AG04449 (cell line): ENCODE results near the gene ARHGAP30.

Experiments
- CTCF ChIA-PET: fragments of 350-600 bp; formaldehyde crosslinking; extraction: SDS; loops from one replicate; lab custom pipeline; 2021; ENCODE audit warnings: antibody characterized with exemption; lab: Yijun Ruan, JAX
- POLR2A ChIA-PET: fragments of 400-600, 350-600 bp; formaldehyde crosslinking; extraction: SDS; loops from one replicate; lab custom pipeline; 2020; ENCODE audit warnings: antibody characterized with exemption, inconsistent platforms; lab: Yijun Ruan, JAX
- DNase-seq: peaks from one replicate; pipeline ENCODE4 v3.0.0-alpha.2; 2010; ENCODE audit warnings: low read depth, low spot score
- H3K4me3 ChIP-seq: 2 replicates; pipeline ENCODE4 v1.5.1; 2011; ENCODE audit warnings: low read depth, mild to moderate bottlenecking, control low read depth, low read length
- CTCF ChIP-seq: IDR thresholded peaks from one replicate; pipeline ENCODE4 v1.5.1; 2011; ENCODE audit warnings: mild to moderate bottlenecking, moderate library complexity, low read length, control low read depth, inconsistent platforms; ENCODE audit not compliant: insufficient read depth; ENCODE audit errors: missing control alignments

Gene ARHGAP30

GRCh38 chr1:161048949-161049722, 20.6 kb downstream of the ARHGAP30 start:
- ChIA-PET CTCF (interaction anchor here (1.6 kb wide), 1 partner anchor 19 kb away, joined by 3 read pairs; no protein-coding TSS in a partner anchor), POLR2A (no interaction called here)
- H3K4me3 ChIP-seq, result no peak overlapping the region
- no peak for DNase-seq
- no peak for TF ChIP-seq CTCF

GRCh38 chr1:161047436-161048420, 22.0 kb downstream of the ARHGAP30 start:
- no peak overlapping the region for H3K4me3 ChIP-seq
- CTCF ChIA-PET, result interaction anchor here (1.4 to 9.8 kb wide), 9 partner anchors 7 to 92 kb away, joined by 3 to 107 read pairs (median 7); partner anchors contain the start of gene KLHDC9
- POLR2A ChIA-PET, result no interaction called here
- TF ChIP-seq CTCF, result no peak
- DNase-seq, result no peak

- CTCF ChIA-PET, result interaction anchor here (0.6 to 9.8 kb wide), 13 partner anchors 8 to 1831 kb away, joined by 3 to 107 read pairs (median 4); partner anchors contain the start of genes DEDD, F11R and KLHDC9
- H3K4me3 ChIP-seq, result peak overlapping the region; percentile 90
- TF ChIP-seq CTCF, result no peak
- DNase-seq, result no peak
- POLR2A ChIA-PET, result interaction anchor here (1.1 to 1.9 kb wide), 3 partner anchors 8 to 86 kb away, joined by 3 to 11 read pairs (median 10); partner anchors contain the start of genes DEDD and KLHDC9
These were observed 23.0 kb downstream of the ARHGAP30 start for GRCh38 chr1:161046605-161047228.

- TF ChIP-seq CTCF, result no peak
- DNase-seq, result peak; percentile 63
- CTCF ChIA-PET, result interaction anchor here (0.9 to 9.8 kb wide), 15 partner anchors 9 to 93 kb away, joined by 3 to 107 read pairs (median 4); partner anchors contain the start of genes DEDD, F11R and KLHDC9
- POLR2A ChIA-PET, result interaction anchor here (0.6 to 1.9 kb wide), 11 partner anchors 8 to 107 kb away, joined by 3 to 11 read pairs (median 4); partner anchors contain the start of genes DEDD, F11R, KLHDC9 and NECTIN4
- H3K4me3 ChIP-seq, result peak within 1 kb of the TSS; percentile 90
These were observed 23.7 kb downstream of the ARHGAP30 start, which contains the start of gene USF1 for GRCh38 chr1:161045736-161046604. USF1 (minus strand) TSS chr1:161045977; CDS start chr1:161043275, 2,702 bp downstream.
